ENCODE measurements around the gene DLG2. TPM values are rescaled to one million over a fixed set of nuclear protein-coding genes. Genes with fewer than 3 reads are reported as not detected.

Gene DLG2
- total RNA-seq, 1 donor from 2014 or later, result 2.1 TPM

GRCh38 chr11:85182441-85183387 is 444.4 kb downstream of the DLG2 start:
- H3K9me3 Mint-ChIP-seq, result peaks cover 14% of the 10 kb centered on the region
- DNase-seq (ENCODE audit: low spot score), result no peak
- intact Hi-C loops (cut with micrococcal nuclease), result no loop called here

GRCh38 chr11:85180528-85180927 is 446.6 kb downstream of the DLG2 start:
- DNase-seq (ENCODE audit: low spot score), result no peak
- Mint-ChIP-seq H3K27ac (no peak overlapping the region), H3K4me1 (ENCODE audit: low read depth) (no peaks in the 10 kb centered on the region), H3K4me3 (no peak overlapping the region), H3K36me3 (ENCODE audit: low read depth) (no peaks in the 10 kb centered on the region), H3K9me3 (peaks cover 5% of the 10 kb centered on the region), H3K27me3 (ENCODE audit: insufficient read depth) (no peaks in the 10 kb centered on the region)
- intact Hi-C loops (cut with micrococcal nuclease), result no loop called here

More at GRCh38 chr11:85182441-85183387, 444.4 kb downstream of the DLG2 start:
- H3K4me1 Mint-ChIP-seq (ENCODE audit: low read depth), result no peaks in the 10 kb centered on the region
- no peak overlapping the region for H3K4me3 Mint-ChIP-seq
- no peaks in the 10 kb centered on the region for H3K36me3 Mint-ChIP-seq (ENCODE audit: low read depth)
- no peaks in the 10 kb centered on the region for H3K27me3 Mint-ChIP-seq (ENCODE audit: insufficient read depth)
- H3K27ac Mint-ChIP-seq, result no peak overlapping the region

GRCh38 chr11:85171648-85172257 is 455.4 kb downstream of the DLG2 start:
- intact Hi-C loops (cut with micrococcal nuclease), result no loop called here
- no peak overlapping the region for H3K27ac Mint-ChIP-seq
- no peaks in the 10 kb centered on the region for H3K4me1 Mint-ChIP-seq (ENCODE audit: low read depth)
- no peak overlapping the region for H3K4me3 Mint-ChIP-seq
- DNase-seq (ENCODE audit: low spot score), result no peak
- H3K27me3 Mint-ChIP-seq (ENCODE audit: insufficient read depth), result no peaks in the 10 kb centered on the region
- H3K9me3 Mint-ChIP-seq, result peaks cover 18% of the 10 kb centered on the region
- H3K36me3 Mint-ChIP-seq (ENCODE audit: low read depth), result no peaks in the 10 kb centered on the region

GRCh38 chr11:85170184-85170583 is 457.0 kb downstream of the DLG2 start:
- DNase-seq (ENCODE audit: low spot score), result no peak
- intact Hi-C loops (cut with micrococcal nuclease), result no loop called here
- no peaks in the 10 kb centered on the region for H3K27me3 Mint-ChIP-seq (ENCODE audit: insufficient read depth)
- no peaks in the 10 kb centered on the region for H3K4me1 Mint-ChIP-seq (ENCODE audit: low read depth)
- H3K36me3 Mint-ChIP-seq (ENCODE audit: low read depth), result no peaks in the 10 kb centered on the region
- H3K9me3 Mint-ChIP-seq, result peaks cover 21% of the 10 kb centered on the region
- H3K27ac Mint-ChIP-seq, result no peak overlapping the region
- H3K4me3 Mint-ChIP-seq, result no peak overlapping the region

GRCh38 chr11:85167471-85167870 is 459.7 kb downstream of the DLG2 start:
- no peaks in the 10 kb centered on the region for H3K36me3 Mint-ChIP-seq (ENCODE audit: low read depth)
- no peaks in the 10 kb centered on the region for H3K27me3 Mint-ChIP-seq (ENCODE audit: insufficient read depth)

GRCh38 chr11:85167038-85167437 is 460.1 kb downstream of the DLG2 start:
- intact Hi-C loops (cut with micrococcal nuclease), result no loop called here
- no peaks in the 10 kb centered on the region for H3K4me1 Mint-ChIP-seq (ENCODE audit: low read depth)
- DNase-seq (ENCODE audit: low spot score), result no peak
- no peak overlapping the region for H3K27ac Mint-ChIP-seq
- H3K4me3 Mint-ChIP-seq, result no peak overlapping the region
- H3K36me3 Mint-ChIP-seq (ENCODE audit: low read depth), result no peaks in the 10 kb centered on the region
- H3K9me3 Mint-ChIP-seq, result peaks cover 16% of the 10 kb centered on the region
- H3K27me3 Mint-ChIP-seq (ENCODE audit: insufficient read depth), result no peaks in the 10 kb centered on the region

More at GRCh38 chr11:85167471-85167870, 459.7 kb downstream of the DLG2 start:
- intact Hi-C loops (cut with micrococcal nuclease), result no loop called here
- Mint-ChIP-seq H3K9me3 (peaks cover 14% of the 10 kb centered on the region), H3K27ac (no peak overlapping the region), H3K4me3 (no peak overlapping the region), H3K4me1 (ENCODE audit: low read depth) (no peaks in the 10 kb centered on the region)
- no peak for DNase-seq (ENCODE audit: low spot score)

GRCh38 chr11:85165819-85166218 is 461.3 kb downstream of the DLG2 start:
- Mint-ChIP-seq H3K27ac (no peak overlapping the region), H3K36me3 (ENCODE audit: low read depth) (no peaks in the 10 kb centered on the region), H3K9me3 (peaks cover 19% of the 10 kb centered on the region), H3K4me1 (ENCODE audit: low read depth) (no peaks in the 10 kb centered on the region), H3K27me3 (ENCODE audit: insufficient read depth) (no peaks in the 10 kb centered on the region), H3K4me3 (no peak overlapping the region)
- DNase-seq (ENCODE audit: low spot score), result no peak
- intact Hi-C loops (cut with micrococcal nuclease), result no loop called here

GRCh38 chr11:85164743-85165142 is 462.4 kb downstream of the DLG2 start:
- H3K27ac Mint-ChIP-seq, result no peak overlapping the region
- H3K27me3 Mint-ChIP-seq (ENCODE audit: insufficient read depth), result no peaks in the 10 kb centered on the region
- no peak for DNase-seq (ENCODE audit: low spot score)
- H3K4me1 Mint-ChIP-seq (ENCODE audit: low read depth), result no peaks in the 10 kb centered on the region
- intact Hi-C loops (cut with micrococcal nuclease), result no loop called here
- peaks cover 13% of the 10 kb centered on the region for H3K9me3 Mint-ChIP-seq
- H3K4me3 Mint-ChIP-seq, result no peak overlapping the region
- H3K36me3 Mint-ChIP-seq (ENCODE audit: low read depth), result no peaks in the 10 kb centered on the region

- intact Hi-C loops (cut with micrococcal nuclease), result no loop called here
- no peak for DNase-seq (ENCODE audit: low spot score)
- H3K9me3 Mint-ChIP-seq, result peaks cover 12% of the 10 kb centered on the region
Observed at GRCh38 chr11:85154294-85154693, 472.9 kb downstream of the DLG2 start.

GRCh38 chr11:85137597-85137996 is 489.5 kb downstream of the DLG2 start:
- Mint-ChIP-seq H3K9me3 (peaks cover 18% of the 10 kb centered on the region), H3K4me3 (no peak overlapping the region), H3K27me3 (ENCODE audit: insufficient read depth) (no peaks in the 10 kb centered on the region), H3K27ac (no peak overlapping the region), H3K36me3 (ENCODE audit: low read depth) (no peaks in the 10 kb centered on the region), H3K4me1 (ENCODE audit: low read depth) (no peaks in the 10 kb centered on the region)
- intact Hi-C loops (cut with micrococcal nuclease), result no loop called here
- no peak for DNase-seq (ENCODE audit: low spot score)

More at GRCh38 chr11:85154294-85154693, 472.9 kb downstream of the DLG2 start:
- Mint-ChIP-seq H3K27ac (no peak overlapping the region), H3K27me3 (ENCODE audit: insufficient read depth) (no peaks in the 10 kb centered on the region), H3K4me3 (no peak overlapping the region), H3K4me1 (ENCODE audit: low read depth) (no peaks in the 10 kb centered on the region), H3K36me3 (ENCODE audit: low read depth) (no peaks in the 10 kb centered on the region)

GRCh38 chr11:85133636-85134035 is 493.5 kb downstream of the DLG2 start:
- Mint-ChIP-seq H3K36me3 (ENCODE audit: low read depth) (no peaks in the 10 kb centered on the region), H3K4me3 (no peak overlapping the region), H3K27me3 (ENCODE audit: insufficient read depth) (no peaks in the 10 kb centered on the region), H3K9me3 (peaks cover 17% of the 10 kb centered on the region), H3K27ac (no peak overlapping the region), H3K4me1 (ENCODE audit: low read depth) (no peaks in the 10 kb centered on the region)
- no peak for DNase-seq (ENCODE audit: low spot score)
- intact Hi-C loops (cut with micrococcal nuclease), result no loop called here

GRCh38 chr11:85132851-85133585 is 494.1 kb downstream of the DLG2 start:
- Mint-ChIP-seq H3K36me3 (ENCODE audit: low read depth) (no peaks in the 10 kb centered on the region), H3K27me3 (ENCODE audit: insufficient read depth) (no peaks in the 10 kb centered on the region), H3K4me1 (ENCODE audit: low read depth) (no peaks in the 10 kb centered on the region), H3K27ac (no peak overlapping the region), H3K4me3 (no peak overlapping the region), H3K9me3 (peaks cover 14% of the 10 kb centered on the region)
- intact Hi-C loops (cut with micrococcal nuclease), result no loop called here
- no peak for DNase-seq (ENCODE audit: low spot score)

GRCh38 chr11:85127349-85127748 is 499.8 kb downstream of the DLG2 start:
- no peak for DNase-seq (ENCODE audit: low spot score)
- H3K4me1 Mint-ChIP-seq (ENCODE audit: low read depth), result no peaks in the 10 kb centered on the region
- peaks cover 9% of the 10 kb centered on the region for H3K9me3 Mint-ChIP-seq
- H3K36me3 Mint-ChIP-seq (ENCODE audit: low read depth), result no peaks in the 10 kb centered on the region
- H3K27ac Mint-ChIP-seq, result no peak overlapping the region
- H3K4me3 Mint-ChIP-seq, result no peak overlapping the region
- intact Hi-C loops (cut with micrococcal nuclease), result no loop called here
- H3K27me3 Mint-ChIP-seq (ENCODE audit: insufficient read depth), result no peaks in the 10 kb centered on the region
